GM18517 (cell line): ENCODE data around the gene COPG1.

ENCODE experiments used
- ATAC-seq: cut with Tn5 transposase; IDR thresholded peaks from one replicate; pipeline ENCODE4 v1.9.1; 2021; ENCODE audit warnings: mild to moderate bottlenecking, moderate library complexity; ENCODE audit not compliant: unreplicated experiment

Gene COPG1

DNA sequence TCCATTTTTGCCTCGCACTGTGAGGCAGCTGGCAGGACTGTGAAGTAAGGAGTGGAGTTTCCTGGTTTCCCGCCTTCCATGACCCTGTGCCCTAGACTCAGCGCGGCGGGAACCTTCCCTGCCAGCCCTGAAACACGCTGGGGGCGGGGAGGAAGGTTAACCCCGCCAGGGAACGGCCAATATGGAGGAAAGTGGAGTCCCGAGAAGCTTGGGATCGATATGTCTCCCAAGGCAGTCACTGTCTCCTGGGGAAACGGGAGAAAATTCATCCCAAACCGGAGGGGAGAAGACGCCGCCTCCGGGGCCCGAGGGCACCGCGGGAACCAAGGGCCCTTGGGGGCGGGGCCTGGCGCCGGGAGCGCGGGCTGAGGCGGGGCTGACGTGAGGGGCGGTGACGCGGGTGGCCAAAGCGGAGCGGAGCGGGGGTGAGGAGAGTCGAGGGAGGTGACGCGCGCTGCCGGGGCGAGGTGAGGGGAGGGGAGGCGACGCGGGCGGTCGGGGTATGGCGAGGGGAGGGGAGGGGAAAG lies 29.1 kb downstream of the COPG1 start, which contains the start of gene HMCES:
TSS of gene HMCES (plus strand) at position 432 of the 527 bp plus-strand sequence. CDS start 863 bp downstream, outside the sequence.
- ATAC-seq: no peak

DNA sequence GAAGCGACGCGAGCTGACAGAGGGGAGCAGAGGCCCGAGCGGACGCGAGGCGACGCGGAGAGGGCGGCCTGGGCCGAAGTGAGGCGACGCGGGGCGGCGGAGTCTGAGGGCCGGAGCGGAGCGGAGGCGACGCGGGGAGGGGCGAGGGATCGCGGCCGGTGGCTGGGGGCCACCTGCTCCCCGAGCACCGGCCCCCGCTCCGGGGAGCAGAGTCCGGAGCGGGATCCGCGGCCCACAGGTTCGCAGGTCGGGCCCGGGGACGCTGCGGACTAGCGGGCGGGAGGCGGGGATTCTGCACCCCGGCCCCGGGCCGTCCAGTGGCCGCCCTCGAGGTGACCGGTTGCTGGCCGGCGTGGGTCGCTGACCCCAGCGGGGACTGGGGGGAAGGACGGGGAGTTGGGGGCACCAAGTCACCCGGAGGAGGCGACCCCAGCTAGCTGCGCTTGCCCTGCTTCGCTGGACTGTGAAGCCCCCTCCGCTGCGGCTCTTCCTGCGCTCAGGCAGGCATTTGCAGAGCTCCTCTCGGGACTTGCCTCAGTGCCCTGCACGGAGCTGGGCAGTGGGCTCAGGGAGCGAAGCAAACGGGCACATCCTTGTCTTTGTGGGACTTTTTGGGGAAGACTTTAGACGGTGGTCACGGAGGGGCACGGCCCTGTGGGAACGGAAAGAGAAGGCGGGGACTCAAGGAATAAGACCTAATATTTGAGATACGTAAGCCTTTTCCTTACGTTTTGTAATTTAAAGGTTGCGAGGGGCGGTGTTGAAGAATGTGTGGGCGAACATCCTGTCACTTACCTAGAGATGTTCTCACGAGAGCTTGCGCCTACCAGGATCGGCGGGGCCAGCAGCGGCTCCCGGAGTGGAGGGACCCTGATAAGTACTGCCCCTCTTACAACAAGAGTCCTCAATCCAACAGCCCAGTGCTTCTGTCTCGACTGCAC lies 29.8 kb downstream of the COPG1 start:
- no peak for ATAC-seq

DNA sequence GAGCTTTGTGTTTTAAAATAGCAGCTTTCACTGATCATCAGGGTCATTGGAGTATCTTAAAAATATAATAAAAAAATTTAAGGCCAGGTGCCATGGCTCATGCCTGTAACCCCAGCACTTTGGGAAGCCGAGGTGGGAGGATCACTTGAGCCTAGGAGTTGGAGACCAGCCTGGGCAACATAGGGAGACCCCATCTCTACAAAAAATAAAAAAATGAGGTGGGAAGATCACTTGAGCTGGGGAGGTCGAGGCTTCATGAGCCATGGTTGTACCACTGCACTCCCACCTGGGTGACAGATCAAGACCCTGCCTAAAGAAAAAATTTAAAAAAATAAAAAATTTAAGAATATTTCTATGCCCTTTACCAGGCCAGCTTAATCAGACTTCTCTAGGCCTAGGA lies 30.8 kb downstream of the COPG1 start:
- ATAC-seq: no peak

DNA sequence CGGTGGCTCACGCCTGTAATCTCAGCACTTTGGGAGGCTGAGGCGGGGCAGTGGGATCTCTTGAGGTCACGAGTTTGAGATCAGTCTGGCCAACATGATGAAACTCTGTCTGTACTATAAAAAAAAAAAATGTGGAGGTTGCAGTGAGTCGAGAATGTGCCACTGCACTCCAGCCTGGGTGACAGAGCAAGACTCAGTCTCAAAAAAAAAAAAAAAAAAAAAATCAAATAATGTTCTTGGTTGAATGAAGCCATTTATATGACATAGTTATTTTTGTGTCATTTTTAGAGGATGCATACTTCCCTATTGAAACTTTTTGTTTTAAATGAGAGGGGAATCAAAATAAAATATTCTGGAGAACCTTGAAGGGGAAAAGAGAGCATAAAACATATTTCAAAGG lies 32.3 kb downstream of the COPG1 start:
- ATAC-seq: no peak

DNA sequence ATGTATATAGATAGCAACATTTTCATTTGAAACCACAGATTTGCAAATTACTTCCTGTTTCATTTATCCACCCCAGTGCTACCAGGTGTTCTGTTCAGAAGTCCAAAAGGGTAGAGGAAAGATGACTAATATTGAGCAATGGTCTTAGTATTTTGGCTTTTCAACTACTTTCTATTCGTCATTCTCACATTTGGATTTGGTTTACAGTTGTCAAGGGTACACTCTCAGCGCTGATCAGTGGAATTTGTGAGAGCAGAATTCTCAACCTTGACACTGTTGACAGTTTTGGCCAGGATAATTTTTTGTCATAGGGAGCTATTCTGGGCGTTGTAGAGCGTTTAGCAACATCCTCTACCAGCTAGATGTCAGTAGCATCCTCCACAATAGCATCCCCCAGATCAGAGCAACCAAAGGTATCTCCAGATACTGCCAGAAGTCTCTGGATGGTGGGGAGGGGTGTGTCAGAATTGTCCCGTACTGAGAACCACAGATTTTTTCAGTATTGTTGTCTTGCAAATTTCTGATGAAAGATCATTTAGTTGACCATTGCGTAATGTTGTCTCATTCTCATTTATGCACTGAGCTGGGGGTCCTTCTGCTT lies 33.4 kb downstream of the COPG1 start:
- ATAC-seq: peak; percentile 94

DNA sequence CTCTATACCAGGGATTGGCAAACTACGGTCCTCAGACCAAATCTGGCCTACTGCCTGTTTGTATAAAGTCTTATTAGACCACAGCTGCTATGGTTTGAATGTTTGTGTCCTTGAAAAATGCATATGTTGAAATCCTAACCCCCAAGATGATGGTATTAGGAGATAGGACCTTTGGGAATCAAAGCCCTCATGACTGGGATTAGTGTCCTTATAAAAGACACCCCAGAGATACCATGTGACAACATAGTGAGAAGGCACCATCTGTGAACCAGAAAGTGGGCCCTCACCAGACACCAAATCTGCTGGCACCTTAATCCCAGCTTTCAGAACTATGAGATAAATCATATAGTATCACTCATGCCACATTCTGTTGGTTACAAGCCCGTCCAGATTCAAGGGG lies 36.7 kb downstream of the COPG1 start:
- no peak for ATAC-seq

DNA sequence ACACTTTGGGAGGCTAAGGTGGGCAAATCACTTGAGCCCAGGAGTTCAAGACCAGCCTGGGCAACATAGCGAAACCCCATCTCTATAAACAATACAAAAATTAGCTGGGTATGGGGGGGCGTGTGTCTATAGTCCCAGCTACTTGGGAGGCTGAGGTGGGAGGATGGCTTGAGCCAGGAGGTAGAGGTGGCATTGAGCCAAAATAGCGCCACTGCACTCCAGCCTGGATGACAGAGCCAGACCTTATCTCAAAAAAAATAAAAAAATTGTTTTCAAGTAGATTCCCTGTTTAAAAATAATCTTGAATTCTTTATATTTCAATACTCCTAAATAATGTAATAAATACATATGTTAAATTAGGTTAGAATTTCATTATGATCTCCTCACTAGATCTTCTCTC lies 39.0 kb downstream of the COPG1 start:
- ATAC-seq: no peak

DNA sequence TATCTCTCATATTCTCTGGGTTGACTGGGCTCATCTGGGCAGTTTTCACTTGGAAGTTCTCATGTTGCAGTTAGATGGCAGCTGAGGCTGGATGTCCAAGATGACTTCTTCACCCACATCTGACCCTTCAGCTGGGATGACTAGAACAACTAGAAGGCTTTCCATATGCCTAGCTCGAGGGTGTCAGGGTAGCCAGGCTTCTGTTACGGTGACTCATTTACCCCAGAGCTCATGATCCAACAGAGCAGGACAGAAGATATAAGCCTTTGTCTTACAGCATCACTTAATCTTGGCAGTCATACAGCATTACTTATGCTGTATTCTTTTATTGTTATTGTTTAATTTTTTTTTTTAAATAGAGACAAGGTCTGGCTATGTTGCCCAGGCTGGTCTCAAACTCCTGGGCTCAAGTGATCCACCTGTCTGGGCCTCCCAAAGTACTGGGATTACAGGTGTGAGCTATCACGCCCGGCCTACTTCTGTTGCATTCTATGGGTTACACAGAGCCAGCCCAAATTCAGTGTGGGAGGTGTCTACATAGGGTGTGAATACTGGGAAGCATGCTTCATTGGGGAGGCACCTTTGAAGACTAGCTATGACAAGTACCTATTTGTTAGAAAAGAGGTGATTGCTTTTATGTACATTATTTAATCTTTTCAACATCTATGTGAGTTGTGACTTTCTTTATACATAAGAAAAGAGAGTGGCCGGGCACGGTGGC lies 40.0 kb downstream of the COPG1 start:
- no peak for ATAC-seq

DNA sequence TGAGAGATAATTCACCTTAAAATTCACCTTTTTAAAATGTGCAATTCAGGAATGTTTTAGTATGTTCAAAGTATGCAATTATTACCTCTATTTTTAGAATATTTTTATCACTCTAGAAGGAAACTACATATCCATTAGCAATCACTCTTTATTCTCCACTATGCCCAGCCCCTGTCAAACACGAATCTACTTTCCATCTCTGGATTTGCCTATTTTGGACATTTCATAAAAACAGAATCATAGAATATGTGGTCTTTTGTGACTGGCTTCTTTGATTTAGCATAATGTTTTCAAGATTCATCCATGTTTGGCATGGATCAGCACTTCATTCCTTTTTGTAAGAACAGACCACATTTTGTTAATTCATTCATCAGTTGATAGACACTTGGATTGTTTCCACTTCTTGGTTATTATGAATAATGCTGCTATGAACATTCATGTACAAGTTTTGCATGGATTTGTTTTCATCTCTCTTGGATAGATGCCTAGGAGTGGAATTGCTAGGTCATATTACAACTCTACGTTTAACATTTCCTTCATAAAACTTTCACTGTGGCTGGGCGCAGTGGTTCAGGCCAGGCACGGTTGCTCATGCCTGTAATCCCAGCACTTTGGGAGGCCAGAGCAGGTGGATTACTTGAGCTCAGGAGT lies 42.0 kb downstream of the COPG1 start:
- ATAC-seq: no peak

DNA sequence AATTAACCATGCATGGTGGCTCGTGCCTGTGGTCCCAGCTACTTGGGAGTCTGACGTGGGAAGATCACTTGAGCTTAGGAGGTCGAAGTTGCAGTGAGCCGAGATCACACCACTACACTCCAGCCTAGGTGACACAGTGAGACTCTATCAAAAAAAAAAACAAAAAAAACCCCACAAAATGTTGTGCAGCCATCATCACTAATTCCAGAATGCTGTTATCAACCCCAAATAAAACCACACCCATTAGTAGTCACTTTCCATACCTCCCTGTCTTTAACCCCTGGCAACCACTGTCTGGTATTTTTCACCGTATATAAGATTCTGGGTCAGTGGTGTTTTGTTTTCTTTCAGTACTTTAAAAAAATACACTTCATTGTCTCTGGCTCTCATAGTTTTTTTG lies 45.9 kb downstream of the COPG1 start:
- ATAC-seq: no peak

DNA sequence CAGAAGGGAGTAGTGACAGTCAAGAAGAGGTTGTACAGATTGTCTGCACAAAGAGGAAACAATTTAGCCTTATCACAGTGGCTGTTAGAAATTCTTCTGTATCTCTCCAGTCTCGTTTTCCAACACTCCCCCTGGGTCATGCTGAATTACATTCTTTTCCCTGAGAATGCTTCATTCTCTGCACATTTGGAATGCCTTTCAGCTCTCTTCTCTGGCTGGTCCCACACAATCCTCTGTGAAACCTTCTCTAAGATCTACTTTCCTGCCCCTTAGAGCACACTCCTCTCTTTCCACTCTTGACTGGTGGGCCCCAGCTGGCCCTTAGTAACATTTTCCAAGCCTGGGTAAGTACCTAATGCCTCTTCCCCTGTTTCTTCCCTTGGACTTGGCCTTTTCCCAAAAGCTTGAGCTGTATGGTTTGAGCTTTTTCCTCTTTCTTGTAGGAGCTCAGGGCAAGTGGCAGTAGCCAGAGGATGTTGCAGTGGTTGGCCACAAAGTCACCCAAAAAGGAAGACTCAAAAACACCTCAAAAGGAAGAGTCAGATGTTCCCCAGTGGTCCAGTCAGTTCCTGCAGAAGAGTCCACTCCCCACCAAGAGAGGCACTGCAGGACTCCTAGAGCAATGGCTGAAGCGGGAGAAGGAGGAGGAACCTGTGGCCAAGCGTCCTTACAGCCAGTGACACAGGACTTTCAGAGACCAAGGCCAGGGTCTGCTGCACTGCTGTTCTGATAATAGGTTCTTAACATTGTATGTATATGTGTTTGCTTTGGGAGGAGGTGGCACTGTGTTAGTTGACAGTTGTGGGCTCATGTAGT lies 54.9 kb downstream of the COPG1 start:
- ATAC-seq: no peak

DNA sequence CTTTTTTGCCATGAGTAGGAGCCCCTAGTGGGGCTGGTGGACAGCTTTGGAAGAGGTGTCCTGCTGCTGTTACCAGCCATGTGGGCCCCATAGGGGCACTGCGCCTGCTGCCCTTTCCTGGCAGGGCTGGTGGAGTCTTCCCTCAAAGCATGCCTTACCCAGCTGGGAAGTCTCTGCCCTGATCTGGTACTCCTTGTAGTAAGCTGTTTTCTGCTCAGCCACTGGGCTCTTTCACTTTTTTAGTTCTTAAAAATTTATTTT lies 55.5 kb downstream of the COPG1 start:
- no peak for ATAC-seq

DNA sequence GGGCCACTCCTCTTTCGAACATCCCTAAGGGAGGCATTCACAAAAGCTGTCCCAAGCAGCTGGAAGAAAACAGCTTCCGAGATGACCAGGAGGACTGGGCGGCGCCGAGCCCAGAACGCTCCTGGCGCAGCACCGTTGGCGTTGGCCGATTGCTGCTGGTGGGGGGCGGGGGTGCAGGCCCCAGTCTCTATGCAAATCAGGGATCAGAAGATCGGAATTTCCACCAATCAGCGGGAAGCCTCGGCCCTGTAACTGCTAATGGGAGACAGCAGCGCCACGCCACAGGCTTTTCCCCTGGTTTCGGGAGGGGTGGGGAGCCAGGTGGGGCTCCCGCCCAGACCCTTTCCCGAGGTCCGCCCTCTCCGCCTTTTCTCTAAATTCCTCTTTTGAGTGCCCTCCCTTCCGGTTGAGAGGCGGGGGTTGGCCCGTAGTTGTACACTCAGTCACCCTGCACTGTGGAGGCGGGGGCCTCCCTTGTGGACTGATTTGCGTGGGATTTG lies 56.2 kb downstream of the COPG1 start:
- ATAC-seq: no peak

DNA sequence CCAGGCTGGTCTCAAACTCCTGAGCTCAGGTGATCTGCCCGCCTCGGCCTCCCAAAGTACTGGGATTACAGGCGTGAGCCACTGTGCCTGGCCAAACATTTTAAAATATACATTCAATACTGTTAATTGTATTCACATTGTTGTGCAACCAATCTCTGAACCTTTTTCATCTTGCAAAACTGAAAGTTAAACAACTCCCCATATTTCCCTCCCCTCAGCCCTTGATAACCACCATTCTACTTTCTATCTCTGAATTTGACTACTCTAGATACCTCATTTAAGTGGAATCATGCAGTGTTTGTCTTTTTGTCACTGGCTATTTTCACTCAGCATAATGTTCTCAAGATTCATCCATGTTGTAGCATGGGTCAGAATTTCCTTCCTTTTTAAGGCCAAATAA lies 59.2 kb downstream of the COPG1 start:
- ATAC-seq: no peak

DNA sequence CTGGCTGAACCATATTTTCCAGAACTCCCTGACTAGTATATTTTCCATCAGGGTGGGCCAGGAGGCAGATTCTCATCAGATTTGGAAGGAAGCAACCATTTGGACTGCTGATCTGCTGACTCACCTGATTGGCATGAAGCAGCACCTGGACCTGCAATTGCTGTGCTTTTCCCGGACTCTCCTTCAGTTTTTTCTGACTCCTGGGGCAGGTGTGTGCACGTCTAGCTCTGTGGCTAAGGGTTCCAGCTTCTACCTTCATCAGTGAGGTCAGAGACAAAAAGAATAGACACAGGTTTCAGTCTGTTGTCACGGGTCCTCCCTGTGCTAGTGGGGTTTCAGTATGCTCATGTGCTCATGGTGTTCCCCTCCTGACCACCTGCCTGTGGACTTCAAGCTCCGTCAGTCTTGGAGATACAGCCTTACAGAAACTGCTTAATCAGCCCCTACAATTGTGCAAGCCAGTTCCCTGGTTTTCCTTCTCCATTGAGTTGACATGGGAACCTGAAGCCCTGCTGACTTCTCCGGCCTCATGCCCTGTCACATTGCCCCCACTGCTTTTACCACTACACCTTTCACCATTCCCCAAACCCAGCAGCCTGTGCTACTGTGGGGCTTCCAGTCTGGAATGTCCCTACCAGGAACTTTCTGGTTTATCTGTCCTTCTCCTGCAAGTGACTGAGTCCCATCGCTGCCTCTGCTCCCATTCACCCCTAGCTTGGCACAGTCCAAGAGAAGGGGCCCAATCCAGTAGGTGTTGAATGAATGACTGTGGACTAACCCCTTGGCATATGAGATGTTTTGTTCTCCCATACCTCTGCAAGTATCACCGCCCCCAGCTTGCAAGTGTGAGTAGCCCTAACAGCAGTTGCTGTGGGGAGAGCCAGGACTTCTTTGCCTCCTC lies 61.0 kb downstream of the COPG1 start:
- no peak for ATAC-seq

DNA sequence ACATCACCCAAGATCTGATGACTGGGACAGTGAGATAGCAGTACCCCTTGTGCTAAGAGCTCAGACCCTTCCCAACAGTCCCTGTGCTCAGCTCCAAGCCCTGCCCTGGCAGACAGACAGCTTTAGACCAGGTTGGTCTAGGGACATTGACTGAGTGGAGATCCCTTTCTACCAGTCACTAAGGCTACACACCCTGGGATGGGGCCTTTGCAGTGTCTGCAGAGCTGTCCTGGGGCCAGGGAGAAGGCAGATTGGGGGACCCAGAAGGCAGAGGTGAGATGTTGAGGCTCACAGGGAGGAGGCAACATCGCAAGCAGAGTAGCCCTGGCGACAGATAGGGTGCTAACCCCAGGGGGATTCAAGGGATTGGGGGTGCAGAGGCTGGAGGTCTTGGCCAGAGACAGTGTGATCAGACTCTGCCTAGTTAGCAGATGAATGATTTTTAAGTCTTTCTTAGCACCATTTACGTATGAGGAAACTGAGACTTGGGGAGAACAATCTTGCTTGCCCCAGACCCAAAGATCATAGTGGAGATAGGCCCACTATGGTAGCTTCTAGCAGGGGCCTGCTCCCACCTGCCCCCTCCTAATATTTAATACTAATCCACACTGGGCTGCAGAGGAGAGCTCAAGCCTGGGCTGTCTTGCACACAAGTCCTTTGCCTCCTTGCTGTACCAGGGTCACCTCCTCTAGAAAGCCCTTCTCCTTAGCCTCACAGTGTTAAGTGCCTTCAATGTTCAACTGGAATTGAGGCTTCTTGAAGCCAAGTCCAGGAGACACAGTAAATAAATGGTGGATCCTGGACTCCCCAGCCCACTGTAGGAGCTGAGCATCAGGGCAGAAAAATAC lies 61.9 kb downstream of the COPG1 start:
- ATAC-seq: no peak

DNA sequence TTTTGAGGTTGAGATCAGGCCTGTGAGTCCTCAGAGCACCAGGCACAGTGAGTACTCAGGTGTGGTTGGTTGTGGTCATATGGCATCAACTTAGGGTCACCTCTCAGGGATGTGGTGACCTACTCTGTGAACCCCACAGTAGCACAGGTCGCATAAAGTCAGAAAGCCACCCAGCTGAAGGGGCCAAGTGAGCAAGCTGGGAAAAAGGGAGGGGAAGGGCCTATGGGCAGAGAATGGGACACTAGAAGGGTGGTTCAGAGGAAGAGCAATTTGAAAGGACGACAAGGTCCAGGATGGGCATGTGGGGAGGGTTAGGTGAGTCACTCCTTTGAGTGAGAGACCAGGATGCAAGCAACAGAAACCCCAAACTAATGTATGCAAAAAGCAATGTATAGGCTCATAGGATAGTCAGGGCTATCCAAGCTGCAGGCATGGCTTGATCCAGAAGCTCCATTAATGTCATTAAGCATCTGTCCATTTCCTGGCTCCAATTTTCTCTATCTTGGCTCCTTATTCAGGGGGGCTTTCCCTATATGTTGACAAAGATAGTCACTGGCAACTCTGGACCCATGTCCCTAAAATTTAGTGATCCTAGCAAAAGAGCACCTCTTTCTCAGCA lies 62.7 kb downstream of the COPG1 start:
- no peak for ATAC-seq
